ENCODE results near the gene GRHPR.
A peak's percentile ranks its signal among the peaks of the same experiment; 100 is the strongest.

GRHPR gene

GRCh38 chr9:37480759-37481158 is 58.3 kb downstream of the GRHPR start:
- no peak for DNase-seq (ENCODE audit: low spot score)

DNA sequence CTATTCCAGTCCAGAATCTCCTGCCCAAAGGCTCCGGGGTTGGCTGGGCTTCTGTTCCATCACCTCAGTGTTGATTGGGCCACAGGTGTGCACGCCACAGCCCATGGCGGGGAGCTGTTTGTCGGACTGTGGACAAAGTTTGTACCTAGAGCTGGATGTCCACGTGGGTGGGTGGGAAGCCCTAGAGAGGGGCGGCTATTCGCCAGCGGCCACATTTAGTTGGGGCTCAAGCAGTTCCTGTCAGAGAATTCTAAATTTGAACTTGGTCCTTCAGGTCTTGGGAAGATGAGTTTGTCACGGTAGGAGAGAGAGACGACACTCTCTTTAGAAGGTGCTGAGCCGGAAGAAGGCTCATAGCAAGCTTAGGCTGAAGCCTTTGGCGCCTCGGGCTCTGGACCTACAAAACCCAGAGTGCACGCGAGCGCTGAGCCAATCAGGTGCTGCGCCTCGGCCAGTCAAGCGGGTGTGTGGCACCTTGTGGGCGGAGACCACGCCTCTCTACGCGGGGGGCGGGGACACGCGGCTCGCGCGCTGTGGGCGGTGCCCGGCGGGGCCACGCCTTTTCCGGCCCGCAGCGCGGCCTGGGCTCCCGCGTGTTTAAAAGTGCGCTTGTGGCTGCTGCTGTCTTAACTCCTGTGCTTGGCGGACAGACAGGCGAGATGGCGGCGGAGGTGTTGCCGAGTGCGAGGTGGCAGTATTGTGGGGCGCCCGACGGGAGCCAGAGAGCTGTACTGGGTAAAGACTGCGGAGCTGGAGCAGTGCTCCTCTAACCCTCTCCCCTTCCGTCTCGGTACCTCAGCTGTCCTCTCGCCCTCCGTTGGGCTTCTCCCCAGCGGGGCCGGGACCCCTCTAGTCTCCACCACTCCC is 63.1 kb downstream of the GRHPR start, which contains the start of gene POLR1E:
TSS of gene POLR1E (plus strand) at position 560 of the 867 bp plus-strand sequence. CDS start at position 660, 100 bp downstream.
- peak; percentile 97 for DNase-seq (ENCODE audit: low spot score)

DNA sequence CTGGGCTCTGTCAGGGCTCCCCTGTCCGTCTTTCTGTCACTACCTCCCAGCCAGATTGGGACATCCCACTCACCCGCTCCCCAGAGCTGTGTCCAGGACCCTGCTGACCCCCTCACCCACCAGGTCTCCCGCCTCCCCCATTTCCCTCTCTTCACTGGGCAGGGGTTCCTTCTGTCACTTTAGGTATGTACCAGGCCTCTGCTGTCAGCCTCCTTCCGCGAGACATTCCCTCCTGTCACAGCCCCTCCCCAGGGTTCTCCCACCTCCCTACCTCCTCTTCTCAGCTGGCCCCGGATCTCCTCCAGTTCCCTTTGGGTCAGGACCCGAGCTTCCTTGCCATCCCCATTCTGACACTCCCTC is 63.7 kb downstream of the GRHPR start:
- DNase-seq (ENCODE audit: low spot score) = no peak
